GM18870 (cell line): Measurements from ENCODE around the gene PLCB3.

ENCODE experiments used
- ATAC-seq: cut with Tn5 transposase; IDR thresholded peaks from one replicate; pipeline ENCODE4 v1.9.1; 2021; ENCODE audit warnings: moderate library complexity; ENCODE audit not compliant: unreplicated experiment

PLCB3 gene

GRCh38 chr11:64220798-64221197 lies 30.5 kb upstream of the PLCB3 start:
- no peak for ATAC-seq

- ATAC-seq = no peak
Observed at GRCh38 chr11:64222651-64223000, 28.7 kb upstream of the PLCB3 start.

GRCh38 chr11:64223001-64223651 lies 28.2 kb upstream of the PLCB3 start:
- no peak for ATAC-seq

DNA sequence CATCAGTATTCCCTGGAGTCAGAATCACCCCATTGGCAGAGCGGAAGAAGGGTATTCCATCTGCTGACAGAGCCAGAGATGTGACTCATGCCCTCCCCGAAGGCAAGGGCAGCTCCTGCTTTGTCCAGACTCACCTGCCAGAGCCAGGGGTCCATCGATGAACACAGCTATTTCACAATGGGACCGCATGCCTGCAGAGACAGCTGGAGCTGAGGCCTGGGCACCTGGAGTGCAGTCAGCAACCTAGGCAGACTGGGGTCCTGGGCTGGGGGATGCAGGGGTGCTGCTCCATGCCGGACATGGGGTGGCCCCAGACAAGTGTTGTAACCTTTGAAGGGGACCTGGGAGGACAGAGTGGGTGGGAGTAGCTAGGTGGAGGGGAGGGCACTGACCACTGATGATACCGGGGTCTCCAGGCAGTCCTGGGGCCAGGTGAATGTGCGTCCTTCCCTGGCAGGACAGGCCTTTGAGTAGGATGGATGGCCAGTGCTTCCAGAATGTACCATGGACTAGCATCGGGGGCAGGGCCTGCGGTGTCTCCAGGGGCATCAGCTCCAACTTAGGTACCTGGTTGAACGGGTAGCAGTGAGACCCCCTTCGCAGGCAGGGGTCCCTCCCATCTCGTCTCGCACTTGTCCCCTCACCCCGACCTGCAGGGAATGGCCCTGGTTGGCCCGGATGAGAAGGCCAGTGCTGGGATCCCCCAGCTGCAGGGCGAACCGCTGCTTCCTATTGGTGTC lies 27.0 kb upstream of the PLCB3 start:
- no peak for ATAC-seq

DNA sequence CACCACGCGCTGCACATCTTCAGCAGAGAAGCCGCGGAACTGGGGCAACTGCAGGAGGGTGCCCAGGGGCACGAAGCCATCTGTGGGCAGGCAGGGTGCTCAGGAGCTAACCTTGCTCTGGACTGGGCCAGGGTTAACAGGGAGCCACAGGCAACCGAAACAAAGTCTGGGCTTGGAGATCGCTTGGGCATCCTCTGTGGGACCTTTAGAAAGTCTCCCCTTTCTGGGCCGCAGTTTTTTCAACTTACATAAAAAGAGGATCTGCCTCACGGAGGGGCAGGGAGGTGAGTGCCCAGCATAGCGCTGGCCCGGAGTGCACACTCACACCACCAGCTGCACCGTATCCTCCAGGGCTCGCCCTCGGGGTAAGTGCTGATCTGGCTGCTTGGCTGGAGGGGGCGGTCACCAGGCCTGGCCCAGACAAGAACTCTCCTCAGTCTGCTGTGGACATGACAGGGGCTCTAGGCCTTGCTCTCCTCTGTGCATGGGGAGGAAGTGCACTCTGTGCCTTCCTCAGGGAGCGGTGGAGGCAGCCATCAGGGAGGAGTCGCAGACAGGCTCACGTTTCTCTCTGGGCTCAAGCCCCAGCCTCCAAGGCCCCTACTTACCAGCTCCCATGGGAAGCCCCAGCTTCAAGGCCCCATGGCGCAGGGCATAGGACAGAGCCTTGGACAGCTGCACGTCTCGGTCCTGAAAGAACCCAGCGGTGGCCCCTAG lies 26.3 kb upstream of the PLCB3 start:
- ATAC-seq = no peak

GRCh38 chr11:64225608-64226506 lies 25.5 kb upstream of the PLCB3 start, which contains the start of the genes NUDT22 and TRPT1:
Gene NUDT22, plus strand, starts transcription at chr11:64226274. Its CDS starts 379 bp downstream, at chr11:64226653.
Gene TRPT1, minus strand, starts transcription at chr11:64226186. Its CDS starts 326 bp downstream, at chr11:64225860.
- ATAC-seq = no peak

- ATAC-seq = no peak
Observed at GRCh38 chr11:64226507-64227051, 24.8 kb upstream of the PLCB3 start.

GRCh38 chr11:64227405-64227956 lies 23.8 kb upstream of the PLCB3 start:
- ATAC-seq = no peak

DNA sequence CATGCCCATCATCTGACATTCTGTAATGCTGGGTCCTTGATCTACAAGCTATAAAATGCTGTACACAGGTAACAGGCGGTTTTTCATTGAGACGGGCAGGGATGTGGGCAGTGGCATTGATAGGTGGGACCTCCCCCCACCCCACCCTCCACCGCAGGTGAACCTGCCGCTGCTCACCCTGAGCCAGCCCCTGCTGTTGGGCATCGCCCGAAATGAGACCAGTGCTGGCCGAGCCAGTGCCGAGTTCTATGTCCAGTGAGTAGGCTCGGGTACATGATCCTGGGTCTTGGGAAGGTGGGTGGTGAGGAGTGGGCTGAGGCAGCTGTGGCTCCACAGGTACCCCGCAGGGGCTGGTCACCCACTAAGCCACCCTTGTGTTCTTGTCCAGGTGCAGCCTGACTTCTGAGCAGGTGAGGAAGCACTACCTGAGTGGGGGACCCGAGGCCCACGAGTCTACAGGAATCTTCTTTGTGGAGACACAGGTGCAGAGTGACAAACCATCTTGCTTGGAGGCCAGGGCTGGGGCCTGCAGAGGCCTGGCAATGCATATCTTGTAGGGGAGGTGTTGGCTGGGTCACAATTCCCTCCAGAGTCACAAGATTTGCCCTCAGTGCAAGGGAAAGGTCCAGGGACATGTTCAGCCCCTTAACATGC lies 22.1 kb upstream of the PLCB3 start:
- ATAC-seq = no peak

- ATAC-seq = no peak
Observed at GRCh38 chr11:64229744-64230170, 21.6 kb upstream of the PLCB3 start.

GRCh38 chr11:64230171-64230984 lies 21.0 kb upstream of the PLCB3 start, which contains the start of gene DNAJC4:
Gene DNAJC4, plus strand, starts transcription at chr11:64230548. Its CDS starts 307 bp downstream, at chr11:64230855.
- ATAC-seq = peak; percentile 43

DNA sequence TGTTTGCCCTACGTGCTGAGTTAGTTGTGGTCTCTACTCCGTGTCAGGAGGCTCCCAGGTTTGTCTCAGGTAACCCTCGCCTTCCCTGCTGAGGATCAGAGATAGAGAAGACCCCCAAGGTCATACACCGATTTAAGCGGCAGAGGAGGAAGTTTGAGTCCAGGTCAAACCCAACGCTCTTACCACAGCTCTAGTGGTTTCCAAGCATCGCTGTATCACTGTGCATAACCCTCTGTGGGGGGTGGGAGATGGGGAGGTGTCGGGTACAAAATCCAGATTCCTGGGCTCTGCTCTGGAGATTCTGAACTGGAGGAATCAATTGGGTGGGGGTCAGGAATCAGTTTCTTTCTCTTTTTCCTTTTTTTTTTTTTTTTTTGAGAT lies 20.4 kb upstream of the PLCB3 start:
- ATAC-seq = no peak

DNA sequence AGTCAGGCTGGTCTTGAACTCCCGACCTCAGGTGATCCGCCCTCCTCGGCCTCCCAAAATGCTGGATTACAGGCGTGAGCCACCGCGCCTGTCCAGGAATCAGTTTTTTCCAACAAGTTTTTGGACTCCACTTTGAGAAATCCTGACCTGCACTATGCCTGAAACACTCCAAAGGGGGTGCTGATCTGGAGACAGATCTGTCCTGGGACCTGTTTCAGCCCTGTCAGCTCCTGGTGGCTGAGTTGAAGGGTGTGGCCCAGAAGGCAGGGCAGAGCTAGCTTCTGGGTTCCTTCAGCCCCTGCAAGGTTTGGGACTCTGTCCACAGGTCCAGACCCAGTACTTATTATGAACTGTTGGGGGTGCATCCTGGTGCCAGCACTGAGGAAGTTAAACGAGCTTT lies 19.8 kb upstream of the PLCB3 start:
- ATAC-seq = no peak

GRCh38 chr11:64232182-64232966 lies 19.0 kb upstream of the PLCB3 start:
- ATAC-seq = no peak

DNA sequence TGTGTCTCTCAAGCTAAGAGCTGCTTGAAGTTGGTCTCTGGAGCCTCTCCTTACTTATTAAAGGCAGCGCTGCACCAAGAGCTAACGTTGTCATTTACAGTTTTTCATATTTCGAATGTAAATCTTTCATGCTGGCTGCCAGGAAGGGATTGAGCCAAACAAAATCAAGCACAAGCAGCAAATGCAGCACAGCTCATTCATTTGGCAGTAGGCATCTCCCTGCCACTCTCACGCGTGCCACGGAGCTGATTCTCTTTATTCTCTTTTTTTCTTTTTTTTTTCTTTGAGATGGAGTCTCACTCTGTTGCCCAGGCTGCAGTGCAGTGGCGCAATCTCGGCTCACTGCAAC lies 18.4 kb upstream of the PLCB3 start:
- no peak for ATAC-seq

- no peak for ATAC-seq
Observed at GRCh38 chr11:64233913-64234586, 17.3 kb upstream of the PLCB3 start, which contains the start of gene VEGFB. Gene VEGFB, plus strand, starts transcription at chr11:64234584. Its CDS starts 250 bp downstream, at chr11:64234834.

GRCh38 chr11:64234647-64235379 lies 16.5 kb upstream of the PLCB3 start:
- no peak for ATAC-seq
